Suprapubic skin (tissue), 4 donors: Measurements from ENCODE around the gene SYNPO2L. TPM values are rescaled to one million over a fixed set of nuclear protein-coding genes. Genes with fewer than 3 reads are reported as not detected.

ENCODE experiments used
- DNase-seq, 2 donors: peaks; one replicate each; pipeline ENCODE4 v3.0.0-alpha.2; 2019; ENCODE audit warnings: low spot score in 2 of 2
- H3K27ac ChIP-seq: fragments of 200-600 bp; sonication (generic); one replicate; pipeline ENCODE4 v1.5.1; 2019
- H3K27me3 ChIP-seq: fragments of 200-600 bp; sonication (generic); one replicate; pipeline ENCODE4 v1.5.1; 2019
- H3K36me3 ChIP-seq: fragments of 200-600 bp; sonication (generic); one replicate; pipeline ENCODE4 v1.5.1; 2019
- H3K4me1 ChIP-seq: fragments of 200-600 bp; sonication (generic); one replicate; pipeline ENCODE4 v1.5.1; 2019
- H3K4me3 ChIP-seq: fragments of 200-600 bp; sonication (generic); one replicate; pipeline ENCODE4 v1.5.1; 2019; ENCODE audit warnings: mild to moderate bottlenecking
- H3K9me3 ChIP-seq: fragments of 200-600 bp; sonication (generic); one replicate; pipeline ENCODE4 v1.5.1; 2019
- EP300 ChIP-seq: sonication (generic); formaldehyde crosslinking; IDR thresholded peaks from one replicate; pipeline ENCODE4 v1.6.1; 2017; ENCODE audit warnings: antibody characterized with exemption
- POLR2A ChIP-seq, 2 donors: fragments of 450-650 bp; IDR thresholded peaks; one replicate each; pipeline ENCODE4 v1.6.1; 2017; ENCODE audit warnings: antibody characterized with exemption in 2 of 2, mild to moderate bottlenecking in 2 of 2, moderate library complexity in 2 of 2
- POLR2AphosphoS5 ChIP-seq, 3 donors: sonication (generic); formaldehyde crosslinking; IDR thresholded peaks; one replicate each; pipeline ENCODE4 v1.6.1; 2017; ENCODE audit warnings: antibody characterized with exemption in 3 of 3
- WGBS: methylation state at CpG from one replicate; pipeline ENCODE4 v1.1.5; 2018; 5-methylcytosine and 5-hydroxymethylcytosine counted together
- total RNA-seq, 4 donors: library from RNA; depleted of rRNA; stranded (reverse); fragments of >200 nt; gene quantifications; one replicate each; pipeline ENCODE4 v1.1.0, GENCODE V29; 2016
- TF ChIP-seq, protein P1 (sequence below), 2 donors: fragments of 200-600 bp in 1 of 2; fragments of 450-650 bp in 1 of 2; sonication (generic) in 1 of 2; IDR thresholded peaks; one replicate each; pipeline ENCODE4 v1.5.1; 2016 to 2019; ENCODE audit warnings: antibody characterized with exemption in 2 of 2, mild to moderate bottlenecking in 1 of 2, moderate library complexity in 1 of 2

The SYNPO2L gene
- total RNA-seq, 4 donors from 2014 or later: not detected

DNA sequence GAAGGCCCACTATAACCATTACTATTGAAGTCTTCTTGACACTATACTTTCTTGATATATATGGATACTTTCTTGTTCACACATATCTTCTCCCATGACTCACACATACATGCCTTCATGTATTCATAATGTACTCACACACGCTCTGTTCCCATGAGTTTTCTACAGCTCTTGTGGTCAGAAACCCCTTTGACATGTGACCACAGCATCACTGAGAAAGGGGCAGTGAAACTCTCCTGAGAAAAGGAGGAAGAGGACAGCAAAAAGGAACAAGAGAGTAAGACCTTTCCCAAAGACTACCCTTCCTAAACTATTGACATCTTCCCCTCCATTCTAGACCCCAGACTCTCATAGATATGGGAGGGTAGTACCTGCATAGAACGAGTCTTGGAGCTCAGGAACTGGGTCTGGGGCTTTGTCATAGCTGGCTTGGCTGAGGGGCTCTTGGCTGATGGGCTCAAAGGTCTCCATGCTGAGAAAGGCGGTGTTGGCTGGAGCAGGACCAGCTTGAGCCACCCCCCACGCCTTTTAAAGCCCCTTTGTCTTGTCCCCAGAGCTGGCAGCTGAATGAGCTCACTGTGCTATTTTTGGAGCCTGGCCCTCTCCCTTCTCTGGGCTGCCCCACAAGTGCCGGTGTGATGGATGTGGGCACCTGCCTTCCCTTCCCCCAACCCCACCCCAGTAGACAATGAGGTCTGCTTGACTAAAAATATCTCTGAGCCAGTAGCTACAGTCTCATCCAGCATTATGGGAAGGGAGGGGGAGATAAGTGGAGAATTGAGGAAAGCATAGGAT, 5.1 kb downstream of the SYNPO2L start:
- Histone ChIP-seq H3K4me1 (peaks cover 29% of the 10 kb centered on the region), H3K27ac (no peak overlapping the region), H3K9me3 (no peaks in the 10 kb centered on the region), H3K27me3 (no peaks in the 10 kb centered on the region), H3K4me3 (no peak overlapping the region), H3K36me3 (no peaks in the 10 kb centered on the region)
- TF ChIP-seq, protein P1, sequence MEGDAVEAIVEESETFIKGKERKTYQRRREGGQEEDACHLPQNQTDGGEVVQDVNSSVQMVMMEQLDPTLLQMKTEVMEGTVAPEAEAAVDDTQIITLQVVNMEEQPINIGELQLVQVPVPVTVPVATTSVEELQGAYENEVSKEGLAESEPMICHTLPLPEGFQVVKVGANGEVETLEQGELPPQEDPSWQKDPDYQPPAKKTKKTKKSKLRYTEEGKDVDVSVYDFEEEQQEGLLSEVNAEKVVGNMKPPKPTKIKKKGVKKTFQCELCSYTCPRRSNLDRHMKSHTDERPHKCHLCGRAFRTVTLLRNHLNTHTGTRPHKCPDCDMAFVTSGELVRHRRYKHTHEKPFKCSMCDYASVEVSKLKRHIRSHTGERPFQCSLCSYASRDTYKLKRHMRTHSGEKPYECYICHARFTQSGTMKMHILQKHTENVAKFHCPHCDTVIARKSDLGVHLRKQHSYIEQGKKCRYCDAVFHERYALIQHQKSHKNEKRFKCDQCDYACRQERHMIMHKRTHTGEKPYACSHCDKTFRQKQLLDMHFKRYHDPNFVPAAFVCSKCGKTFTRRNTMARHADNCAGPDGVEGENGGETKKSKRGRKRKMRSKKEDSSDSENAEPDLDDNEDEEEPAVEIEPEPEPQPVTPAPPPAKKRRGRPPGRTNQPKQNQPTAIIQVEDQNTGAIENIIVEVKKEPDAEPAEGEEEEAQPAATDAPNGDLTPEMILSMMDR (IDR thresholded peaks at IDR 0.05): no peak
- TF ChIP-seq POLR2AphosphoS5 (IDR thresholded peaks at IDR 0.05) (no peak), EP300 (no peak), POLR2A (IDR thresholded peaks at IDR 0.05) (no peak)
- WGBS: 86% methylated on average over 5 of the region's 5 CpGs
- no peak for DNase-seq

DNA sequence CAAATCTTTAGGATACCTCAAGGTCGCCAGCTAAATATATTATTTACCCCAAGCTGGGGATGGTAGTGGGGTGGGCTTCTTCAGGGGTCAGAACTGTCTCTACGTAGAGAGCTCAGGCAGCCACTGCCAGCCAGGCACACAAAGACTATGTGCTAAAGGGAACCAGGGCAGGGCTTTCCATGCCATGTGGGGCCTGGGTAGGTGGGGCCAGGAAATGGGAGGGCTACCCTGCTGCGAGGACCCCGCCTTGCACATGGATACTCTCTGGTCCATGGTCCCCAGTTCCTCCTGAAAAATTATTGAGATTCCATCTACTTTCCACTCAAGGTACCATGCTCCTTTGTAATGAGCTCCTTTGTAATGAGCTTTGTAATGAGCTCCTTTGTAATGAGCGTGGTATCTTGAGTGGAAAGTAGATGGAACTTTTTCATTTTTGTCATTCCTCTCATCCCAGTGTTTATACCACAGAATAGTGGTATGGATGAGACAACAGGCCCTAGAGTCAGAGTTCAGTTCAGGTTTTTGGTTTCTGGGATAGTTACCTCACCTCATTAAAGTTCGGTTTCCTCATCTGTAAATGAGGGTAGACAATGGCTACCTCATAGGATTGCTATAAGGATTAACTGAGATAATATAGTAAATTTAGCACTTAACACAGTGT, 5.8 kb downstream of the SYNPO2L start:
- 95% methylated on average over 6 of the region's 6 CpGs for WGBS
- TF ChIP-seq EP300: no peak
- no peak for TF ChIP-seq POLR2A (IDR thresholded peaks at IDR 0.05)
- TF ChIP-seq, protein P1 (IDR thresholded peaks at IDR 0.05): no peak
- no peak for TF ChIP-seq POLR2AphosphoS5 (IDR thresholded peaks at IDR 0.05)
- Histone ChIP-seq H3K9me3 (no peaks in the 10 kb centered on the region), H3K27ac (no peak overlapping the region), H3K27me3 (no peaks in the 10 kb centered on the region), H3K4me3 (no peak overlapping the region), H3K36me3 (no peaks in the 10 kb centered on the region), H3K4me1 (peaks cover 28% of the 10 kb centered on the region)
- DNase-seq: no peak

DNA sequence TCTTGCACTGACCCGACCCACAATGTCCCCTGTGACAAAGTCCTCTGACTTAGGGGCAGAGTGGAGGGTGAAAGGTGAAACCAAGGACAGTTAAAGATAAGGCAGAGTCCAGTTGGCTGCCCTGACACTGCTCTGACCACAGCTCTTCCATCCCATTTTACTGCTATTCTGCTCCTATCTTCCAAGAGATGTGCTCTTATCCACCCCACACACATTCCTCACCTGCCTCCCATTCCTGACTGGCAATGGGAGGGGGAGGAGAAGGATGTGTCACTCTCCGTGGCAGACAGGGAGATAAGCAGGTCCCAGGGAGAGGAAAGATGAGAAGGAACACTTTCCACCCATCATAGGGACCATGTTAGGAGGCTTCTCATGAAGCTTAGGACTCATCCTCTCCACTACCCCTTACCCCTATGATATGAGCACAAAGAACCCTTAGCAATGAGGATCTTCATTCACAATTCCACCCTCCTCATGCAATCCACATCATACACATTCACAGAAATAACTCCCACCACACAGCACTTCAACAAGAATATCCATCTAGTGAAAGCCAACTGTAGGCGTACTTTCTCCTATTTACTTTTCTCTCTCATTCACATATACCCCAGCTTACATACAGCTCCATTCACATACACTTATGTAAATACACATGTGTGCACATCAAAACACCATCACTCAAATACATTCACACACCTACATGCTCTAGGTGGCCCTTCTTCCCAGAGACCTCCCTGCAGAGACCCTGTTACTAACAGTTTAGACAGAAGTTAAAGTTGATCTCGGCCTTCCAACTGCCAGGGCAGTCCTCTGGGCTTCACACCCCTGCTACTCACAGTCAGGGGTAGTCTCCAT, 6.6 kb downstream of the SYNPO2L start:
- no peaks in the 10 kb centered on the region for H3K9me3 ChIP-seq
- peaks cover 27% of the 10 kb centered on the region for H3K4me1 ChIP-seq
- no peak for DNase-seq
- H3K27me3 ChIP-seq: no peaks in the 10 kb centered on the region
- WGBS: 77% methylated on average over 4 of the region's 4 CpGs
- no peak overlapping the region for H3K27ac ChIP-seq
- H3K4me3 ChIP-seq: no peak overlapping the region
- H3K36me3 ChIP-seq: no peaks in the 10 kb centered on the region
- TF ChIP-seq, protein P1 (IDR thresholded peaks at IDR 0.05): no peak
- TF ChIP-seq POLR2AphosphoS5 (IDR thresholded peaks at IDR 0.05): no peak
- no peak for TF ChIP-seq EP300
- TF ChIP-seq POLR2A (IDR thresholded peaks at IDR 0.05): no peak

DNA sequence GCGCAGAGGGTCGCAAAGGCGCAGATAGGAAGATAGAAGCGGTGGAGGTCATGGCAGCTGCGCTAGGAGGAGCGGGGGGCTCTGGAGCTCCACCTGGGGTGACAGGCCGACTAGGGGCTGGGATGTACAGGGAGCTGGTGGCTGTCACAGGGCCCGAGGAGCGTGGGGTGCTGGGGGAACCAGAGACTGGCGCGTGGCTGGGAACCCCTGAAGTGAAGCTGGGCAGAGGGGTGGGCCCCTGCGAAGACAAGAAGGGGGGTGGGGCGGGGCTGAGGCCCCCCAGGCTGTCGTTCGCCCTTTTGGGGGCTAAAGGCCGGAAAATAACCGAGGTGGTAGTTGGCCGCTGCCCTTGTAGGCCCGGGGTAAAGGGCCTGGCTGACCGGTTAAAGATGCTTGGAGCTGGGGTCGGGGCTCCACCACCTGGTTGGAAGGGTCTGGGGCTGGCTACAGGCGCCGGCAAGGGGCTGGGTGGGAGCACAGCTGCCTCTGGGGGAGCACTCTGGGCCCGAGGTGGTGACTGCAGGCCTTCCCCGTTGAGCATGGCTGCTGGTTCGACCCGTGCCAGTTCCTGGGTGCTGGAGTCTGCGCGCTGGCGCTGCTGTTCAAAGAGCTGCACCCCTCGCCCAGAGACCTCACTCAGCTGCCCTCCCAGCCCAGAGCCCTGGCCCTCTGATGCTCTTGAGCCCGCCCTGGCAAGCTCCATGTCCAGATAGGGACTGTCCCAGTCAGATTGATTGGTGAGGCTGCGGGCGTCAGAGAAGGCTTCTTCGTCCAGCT, 7.8 kb downstream of the SYNPO2L start:
- no peaks in the 10 kb centered on the region for H3K36me3 ChIP-seq
- H3K4me3 ChIP-seq: peak overlapping the region; percentile 80
- TF ChIP-seq, protein P1 (IDR thresholded peaks at IDR 0.05): no peak
- TF ChIP-seq EP300 (no peak), POLR2AphosphoS5 (IDR thresholded peaks at IDR 0.05) (no peak), POLR2A (IDR thresholded peaks at IDR 0.05) (no peak)
- WGBS: 40% methylated on average over 23 of the region's 35 CpGs
- H3K4me1 ChIP-seq: peaks cover 27% of the 10 kb centered on the region
- H3K27me3 ChIP-seq: no peaks in the 10 kb centered on the region
- H3K27ac ChIP-seq: peak overlapping the region; percentile 14
- H3K9me3 ChIP-seq: no peaks in the 10 kb centered on the region
- no peak for DNase-seq
